Hypothalamus (tissue), 51 donors: Measurements from ENCODE around the gene DGKH.
"Not testable (repeated sequence)": the region's sequence is repeated elsewhere in the genome, so short reads cannot be mapped to it uniquely, and the experiment has no call there.

Experiments used
- DNase-seq, 51 donors: peaks; one replicate each; lab custom pipeline; 2025; lab: John Stamatoyannopoulos, UW

Gene DGKH

DNA sequence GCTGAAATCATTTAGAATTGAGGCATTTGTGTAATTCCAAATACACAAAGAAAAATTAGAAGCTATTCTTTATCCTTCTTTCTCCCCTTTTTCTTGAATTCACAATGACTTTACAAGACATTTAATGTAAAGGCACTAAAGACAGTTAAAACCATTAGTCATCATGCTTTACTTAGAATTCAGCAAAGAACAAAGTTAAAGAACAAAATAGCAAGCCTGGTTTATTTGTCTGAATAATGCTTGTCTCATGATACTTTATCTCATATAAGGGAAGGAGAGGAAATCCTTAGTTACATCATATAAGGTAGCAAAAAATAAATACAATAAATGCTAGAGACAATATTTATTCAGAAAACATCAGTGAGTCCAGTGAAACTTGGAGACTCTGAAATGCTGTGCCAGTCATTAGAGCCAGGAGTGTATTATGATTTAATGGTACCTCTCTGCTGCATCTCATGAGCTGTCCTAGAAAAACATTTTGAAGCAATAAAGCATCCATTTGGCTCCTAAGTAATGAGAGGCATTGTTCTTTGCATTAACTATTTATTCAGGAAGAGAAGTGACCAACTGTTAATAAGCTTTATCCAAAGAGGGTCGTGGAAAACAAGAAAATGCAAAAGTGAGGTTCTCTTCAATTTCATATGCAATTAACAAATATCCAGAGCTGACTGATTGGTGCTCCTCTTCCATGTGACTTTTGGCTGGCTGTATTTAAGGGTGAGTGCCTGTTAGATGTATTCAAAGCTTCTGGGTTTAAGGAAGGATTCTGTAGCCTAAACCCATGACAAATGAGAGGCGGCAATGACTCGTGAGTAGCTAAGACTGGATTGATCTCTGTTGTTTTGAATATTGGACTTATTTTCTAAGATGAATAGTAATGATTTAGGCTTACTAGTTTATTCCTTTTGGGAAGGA lies 105.0 kb downstream of the DGKH start:
- no peak for DNase-seq

DNA sequence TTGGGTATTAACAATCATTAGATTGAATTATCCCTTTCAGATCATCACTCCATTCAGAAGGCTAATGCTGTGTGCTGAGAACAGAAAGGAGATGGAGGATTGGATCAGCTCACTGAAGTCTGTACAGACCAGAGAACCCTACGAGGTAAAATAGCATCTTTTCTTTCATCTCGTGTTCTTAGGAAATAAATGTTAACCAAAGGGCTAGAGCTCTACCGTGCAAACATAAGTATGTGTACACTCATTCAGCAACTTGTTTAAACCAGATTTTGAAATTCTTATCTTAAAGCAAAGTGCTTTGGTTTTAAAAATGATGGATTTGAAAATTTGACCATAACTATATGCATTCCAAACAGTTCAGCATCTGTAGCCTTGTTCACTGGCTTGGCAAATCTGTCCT lies 106.8 kb downstream of the DGKH start:
- DNase-seq = no peak

DNA sequence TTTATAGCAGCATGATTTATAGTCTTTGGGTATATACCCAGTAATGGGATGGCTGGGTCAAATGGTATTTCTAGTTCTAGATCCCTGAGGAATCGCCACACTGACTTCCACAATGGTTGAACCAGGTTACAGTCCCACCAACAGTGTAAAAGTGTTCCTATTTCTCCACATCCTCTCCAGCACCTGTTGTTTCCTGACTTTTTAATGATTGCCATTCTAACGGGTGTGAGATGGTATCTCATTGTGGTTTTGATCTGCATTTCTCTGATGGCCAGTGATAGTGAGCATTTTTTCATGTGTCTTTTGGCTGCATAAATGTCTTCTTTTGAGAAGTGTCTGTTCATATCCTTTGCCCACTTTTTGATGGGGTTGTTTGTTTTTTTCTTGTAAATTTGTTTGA lies 114.9 kb downstream of the DGKH start:
- DNase-seq = not testable (repeated sequence)

DNA sequence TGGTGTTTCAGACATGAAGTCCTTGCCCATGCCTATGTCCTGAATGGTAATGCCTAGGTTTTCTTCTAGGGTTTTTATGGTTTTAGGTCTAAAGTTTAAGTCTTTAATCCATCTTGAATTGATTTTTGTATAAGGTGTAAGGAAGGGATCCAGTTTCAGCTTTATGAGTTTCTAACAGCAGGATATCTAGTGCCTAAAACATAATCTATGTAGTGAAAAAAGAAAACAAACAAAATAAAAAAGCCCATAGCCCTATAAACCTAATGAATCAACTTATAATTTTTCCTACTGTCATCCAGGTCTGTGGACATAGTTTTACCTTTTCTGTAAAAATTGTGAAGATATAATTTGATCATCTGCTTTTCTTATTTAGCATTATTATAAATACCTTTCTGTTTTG lies 115.5 kb downstream of the DGKH start:
- not testable (repeated sequence) for DNase-seq

DNA sequence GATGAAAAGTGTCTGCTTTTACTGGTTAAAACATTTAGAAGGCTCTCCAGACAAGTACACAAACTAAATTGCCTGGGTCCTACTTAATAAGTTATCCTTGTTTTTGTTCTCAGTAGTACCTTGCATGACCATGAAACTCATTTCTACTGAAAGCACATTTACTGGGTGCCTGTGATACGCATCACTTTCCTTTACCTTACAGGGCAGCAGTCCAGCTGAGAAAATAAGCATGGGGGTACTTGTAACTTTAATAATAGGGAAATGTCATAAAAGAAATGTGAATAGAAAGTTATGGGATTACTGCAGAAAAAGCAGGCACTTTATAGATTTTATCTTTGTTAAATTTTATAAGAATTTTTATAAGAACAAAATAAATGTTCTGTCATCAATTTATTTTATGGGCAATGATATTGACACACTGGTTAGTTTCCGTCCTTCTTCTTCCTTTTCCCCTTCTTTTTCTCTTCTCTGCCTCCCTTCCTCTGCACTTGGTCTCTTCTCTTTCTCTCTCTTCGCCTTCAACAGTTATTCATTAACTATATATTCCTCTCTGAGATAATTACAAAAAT lies 116.2 kb downstream of the DGKH start:
- DNase-seq = no peak

DNA sequence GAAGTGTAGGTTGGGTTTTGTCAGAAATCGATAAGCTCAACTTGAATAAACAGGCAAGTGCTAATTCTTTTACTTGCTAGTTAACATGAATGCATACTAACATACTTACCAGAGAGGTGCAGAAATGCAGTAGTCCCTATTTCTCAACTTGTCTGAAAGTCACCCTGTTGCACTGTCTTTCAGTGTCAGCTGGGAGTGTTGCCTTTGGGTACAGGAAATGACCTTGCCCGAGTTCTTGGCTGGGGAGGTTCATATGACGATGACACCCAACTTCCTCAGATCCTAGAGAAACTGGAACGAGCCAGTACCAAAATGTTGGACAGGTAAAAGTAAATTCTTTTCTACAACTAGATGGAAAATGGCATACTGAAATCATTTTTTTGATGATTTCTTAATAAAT lies 120.0 kb downstream of the DGKH start:
- DNase-seq = no peak

DNA sequence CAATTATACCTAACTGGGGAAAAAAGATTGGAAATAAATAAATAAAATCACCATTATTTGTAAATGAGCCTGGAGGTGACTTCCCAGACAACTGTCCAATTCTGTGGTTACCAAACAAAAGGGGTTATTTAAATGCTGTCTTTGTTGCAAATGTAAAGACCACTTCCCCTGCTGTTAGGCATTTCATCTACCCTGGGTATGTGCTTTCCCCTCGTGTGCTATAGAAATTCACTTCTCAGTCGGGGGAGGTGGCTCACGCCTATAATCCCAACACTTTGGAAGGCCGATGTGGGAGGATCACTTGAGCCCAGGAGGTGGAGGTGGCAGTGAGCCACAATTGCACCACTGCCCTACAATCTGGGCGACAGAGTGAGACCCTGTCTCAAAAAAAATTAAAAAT lies 121.6 kb downstream of the DGKH start:
- no peak for DNase-seq

DNA sequence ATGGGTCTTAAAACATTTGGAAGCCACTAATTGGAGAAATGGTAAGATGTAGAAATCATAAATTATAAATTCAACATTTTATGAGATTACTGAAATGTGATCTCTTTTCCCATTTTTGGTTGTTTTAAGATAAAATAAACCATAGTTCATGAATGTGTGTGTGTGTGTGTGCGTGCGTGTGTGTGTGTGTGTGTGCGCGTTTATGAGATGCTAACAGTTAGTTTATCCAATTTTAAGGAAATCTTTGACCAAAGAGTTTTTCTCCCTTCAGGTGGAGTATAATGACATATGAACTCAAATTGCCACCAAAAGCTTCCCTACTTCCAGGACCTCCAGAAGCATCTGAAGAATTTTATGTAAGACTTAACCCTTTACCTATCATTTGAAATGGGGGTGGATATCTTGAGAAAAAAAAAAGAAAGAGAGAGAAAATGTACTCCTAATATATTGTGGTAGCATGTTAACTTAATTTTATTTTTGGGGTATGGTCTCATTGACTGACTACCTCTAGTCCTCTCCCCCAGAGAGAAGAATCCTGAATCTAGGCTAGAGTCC lies 125.4 kb downstream of the DGKH start:
- DNase-seq = no peak

DNA sequence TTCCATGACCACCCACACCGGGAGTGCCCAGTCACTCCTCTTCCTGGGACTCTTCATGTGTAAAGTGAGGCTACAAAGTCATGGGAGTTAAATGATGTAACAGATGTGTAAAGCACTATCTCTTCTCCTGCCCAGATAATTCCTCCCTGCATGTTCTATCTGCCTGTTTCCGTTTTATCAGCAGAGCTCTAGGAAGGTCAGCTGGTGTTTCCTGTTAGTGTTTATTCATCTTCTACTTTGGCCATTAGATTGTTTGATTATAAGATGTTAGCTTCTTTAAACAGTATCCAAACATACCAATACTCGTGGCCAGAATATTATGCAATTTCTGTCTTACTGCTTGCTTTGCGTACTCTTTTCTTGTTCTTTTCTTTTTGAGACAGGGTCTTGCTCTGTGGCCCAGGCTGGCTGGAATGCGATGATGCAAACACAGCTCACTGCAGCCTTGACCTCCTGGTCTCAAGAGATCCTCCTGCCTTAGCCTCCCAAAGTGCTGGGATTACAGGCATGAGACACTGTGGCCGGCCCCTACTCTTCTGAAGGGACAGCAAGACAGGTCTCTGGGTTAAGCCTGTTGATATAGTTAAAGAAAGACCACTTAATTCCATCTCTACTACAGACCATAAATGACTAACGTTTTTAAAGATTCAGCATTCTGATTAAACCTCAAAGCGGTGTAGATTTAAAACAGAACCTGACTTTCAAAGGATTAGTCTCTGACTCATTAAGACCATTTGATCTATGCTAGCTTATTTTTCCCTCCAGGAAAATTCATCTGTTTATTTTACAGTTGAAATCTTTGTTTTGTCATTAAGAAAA lies 126.1 kb downstream of the DGKH start:
- DNase-seq = no peak

DNA sequence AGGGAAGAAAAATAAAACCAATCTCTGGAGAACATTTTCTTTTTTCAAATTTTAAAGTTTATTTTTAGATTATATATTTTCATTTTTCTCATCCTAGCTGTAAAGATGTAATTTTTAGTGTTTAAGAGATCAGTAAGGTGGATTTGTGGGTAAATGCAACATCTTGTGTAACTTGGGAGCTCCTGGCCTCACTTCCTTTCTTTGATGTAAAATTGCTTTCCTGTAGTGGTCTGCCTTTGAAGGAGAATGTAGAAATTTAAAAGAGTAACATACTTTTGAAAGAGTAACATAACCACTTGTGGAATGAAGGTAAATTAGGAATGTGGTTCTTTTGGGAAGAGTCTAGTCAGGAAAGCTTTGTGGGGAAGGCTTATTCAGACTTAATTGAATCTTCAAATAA lies 127.8 kb downstream of the DGKH start:
- DNase-seq = no peak

DNA sequence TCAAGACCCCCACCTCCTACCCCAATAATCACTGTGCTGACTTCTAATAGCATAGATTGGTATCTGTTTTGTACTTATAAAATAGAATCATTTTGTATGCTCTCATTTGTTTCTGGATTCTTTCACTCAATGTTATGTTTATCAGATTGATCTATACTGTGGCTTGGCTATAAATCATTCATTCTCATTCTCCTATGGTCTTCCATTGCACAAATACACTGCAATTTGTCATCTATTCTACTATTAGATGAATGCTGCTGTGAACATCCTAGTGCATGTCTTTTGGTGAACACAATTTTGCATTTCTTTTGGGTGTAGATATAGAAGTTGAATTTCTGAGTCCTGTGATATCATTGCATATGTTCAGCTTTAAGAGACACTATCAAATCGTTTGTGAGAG lies 128.7 kb downstream of the DGKH start:
- no peak for DNase-seq

DNA sequence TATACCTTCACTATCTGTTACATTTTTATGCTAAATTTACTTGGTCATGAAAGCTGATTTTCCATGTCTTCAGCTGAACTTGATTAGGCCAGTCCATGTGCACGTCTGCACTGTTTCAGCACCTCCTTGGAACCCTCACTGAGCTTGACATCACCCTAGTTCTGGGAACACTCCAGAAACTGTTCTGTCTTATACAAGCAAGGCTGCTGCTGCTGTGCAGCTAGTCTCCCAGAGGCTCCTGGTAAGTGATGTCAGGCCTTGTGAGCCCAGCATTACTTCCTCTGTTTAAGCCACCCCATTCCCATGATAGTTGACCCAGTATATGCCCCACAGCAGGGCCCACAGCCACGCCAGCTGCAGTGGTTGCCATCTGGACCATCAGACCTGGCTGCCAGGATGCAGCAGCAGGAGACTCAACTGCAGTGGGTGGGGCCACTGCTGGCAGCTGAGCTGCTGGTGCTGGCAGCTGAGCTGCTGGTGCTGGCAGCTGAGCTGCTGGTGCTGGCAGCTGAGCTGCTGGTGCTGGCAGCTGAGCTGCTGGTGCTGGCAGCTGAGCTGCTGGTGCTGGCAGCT lies 133.0 kb downstream of the DGKH start:
- no peak for DNase-seq

DNA sequence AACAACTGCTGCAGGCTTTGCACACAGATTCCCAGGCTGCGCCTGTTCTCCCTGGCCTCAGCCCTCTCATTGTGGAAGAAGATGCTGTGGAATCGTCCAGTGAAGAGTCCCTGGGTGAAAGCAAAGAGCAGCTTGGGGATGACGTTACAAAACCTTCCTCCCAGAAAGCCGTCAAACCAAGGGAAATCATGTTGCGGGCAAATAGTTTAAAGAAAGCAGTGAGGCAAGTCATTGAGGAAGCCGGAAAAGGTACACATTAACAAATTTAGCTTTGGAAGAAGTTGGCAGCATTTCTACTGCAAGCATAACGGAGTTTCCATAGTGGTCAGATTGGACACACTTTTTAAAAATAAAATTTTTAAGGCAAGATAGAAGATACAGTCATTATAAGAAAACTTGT lies 140.6 kb downstream of the DGKH start:
- DNase-seq = no peak

DNA sequence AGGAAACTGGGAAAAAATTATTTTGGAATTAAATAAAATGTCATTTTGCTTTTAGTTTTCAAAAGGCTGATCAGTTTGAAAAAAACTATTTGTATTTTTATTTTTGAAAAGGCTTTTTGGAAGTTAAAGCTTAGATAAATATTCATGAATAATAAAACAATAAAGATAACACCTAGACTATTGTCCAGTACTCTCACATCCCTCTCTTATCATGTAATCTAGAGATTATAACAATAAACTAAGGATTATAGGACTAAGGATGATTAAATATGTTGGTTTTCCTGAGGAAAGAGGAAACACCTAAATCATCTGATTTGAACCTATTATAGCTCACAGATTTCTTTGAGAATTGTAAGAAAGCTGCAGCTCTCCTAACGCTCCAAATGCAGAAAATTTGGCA lies 142.1 kb downstream of the DGKH start:
- no peak for DNase-seq

DNA sequence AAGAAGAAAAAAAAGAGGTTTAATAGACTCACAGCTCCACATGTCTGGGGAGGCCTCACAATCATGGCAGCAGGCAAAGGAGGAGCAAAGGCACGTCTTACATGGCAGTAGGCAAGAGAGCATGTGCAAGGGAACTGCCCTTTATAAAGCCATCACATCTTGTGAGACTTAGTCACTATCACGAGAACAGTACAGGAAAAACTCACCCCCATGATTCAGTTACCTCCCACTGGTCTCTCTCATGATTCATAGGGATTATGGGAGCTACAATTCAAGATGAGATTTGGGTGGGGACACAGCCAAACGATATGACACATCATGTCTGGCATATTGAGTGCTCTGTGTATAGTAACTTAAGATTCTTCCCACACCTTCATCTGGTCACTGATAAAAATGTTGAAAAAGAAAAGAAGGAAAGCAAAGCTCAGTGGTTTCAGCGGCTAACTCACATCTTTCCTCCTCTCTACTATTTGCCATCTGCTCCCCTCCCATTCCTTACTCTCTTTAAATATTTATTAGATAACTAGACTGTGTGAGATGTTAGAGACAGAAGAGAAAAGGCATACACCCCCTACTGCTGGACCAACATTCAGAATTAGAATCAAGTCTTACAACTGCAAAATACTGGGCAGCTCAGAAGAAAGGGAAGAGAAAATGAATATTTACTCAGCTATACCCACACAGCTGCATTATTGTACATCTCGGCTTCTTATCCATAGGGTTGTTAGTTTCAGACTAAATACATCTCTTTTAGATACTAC lies 163.4 kb downstream of the DGKH start:
- peak in 1 of 51 donors; percentile 1 for DNase-seq

DNA sequence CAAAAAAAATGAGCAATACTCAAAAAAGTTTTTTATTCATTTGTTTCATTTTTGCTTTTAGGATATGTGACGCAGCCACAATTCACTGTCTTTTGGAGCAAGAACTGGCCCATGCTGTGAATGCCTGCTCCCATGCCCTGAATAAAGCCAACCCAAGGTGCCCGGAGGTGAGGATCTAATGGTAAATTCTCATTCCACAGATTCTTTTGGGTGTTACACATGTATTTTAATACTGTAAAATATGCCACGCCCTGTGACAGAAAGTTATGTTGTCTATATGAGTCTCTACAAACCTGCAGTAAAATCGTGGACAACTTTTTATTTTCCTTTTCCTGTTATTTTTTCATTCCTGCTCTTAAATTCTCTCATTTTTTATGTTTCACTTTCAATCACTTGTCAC lies 166.0 kb downstream of the DGKH start:
- no peak for DNase-seq

DNA sequence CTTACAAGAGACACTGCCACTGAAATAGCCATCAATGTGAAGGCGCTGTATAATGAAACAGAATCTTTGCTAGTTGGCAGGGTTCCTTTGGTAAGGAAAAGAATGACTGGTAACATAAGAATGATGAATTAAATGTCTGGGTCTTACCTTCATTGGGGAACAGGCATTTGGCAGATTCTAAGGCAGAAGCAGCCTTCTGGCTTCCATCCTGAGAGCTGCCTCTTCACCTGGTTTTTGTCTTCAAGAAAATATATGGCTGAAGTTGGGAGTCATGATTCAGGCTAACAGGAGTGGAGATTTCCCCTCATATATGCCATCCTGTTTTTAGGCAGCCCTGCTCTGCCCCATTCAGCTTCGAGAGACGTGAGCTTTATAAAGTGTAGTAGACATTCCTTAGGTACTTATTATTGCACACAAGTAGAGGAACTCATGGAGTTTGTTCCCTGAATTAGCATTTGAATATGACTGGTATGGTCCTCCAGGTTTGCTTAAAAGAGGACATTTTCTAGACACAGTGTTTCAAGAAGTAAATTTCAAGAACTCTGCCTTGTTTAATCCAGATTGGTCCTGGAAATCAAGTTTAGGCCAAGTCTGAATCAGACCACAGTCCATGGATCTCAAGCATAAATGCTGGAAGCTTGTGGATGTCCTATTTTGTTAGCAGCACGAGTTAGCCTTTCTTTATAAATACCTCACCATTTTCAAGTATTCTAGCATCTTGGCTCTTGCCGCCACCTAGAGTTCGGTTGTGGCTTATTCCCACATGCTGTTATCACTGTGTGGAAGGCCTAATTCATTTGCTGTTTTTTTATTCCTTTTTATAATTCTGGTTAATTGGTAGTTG lies 167.4 kb downstream of the DGKH start:
- DNase-seq = peak in 8 of 51 donors; percentile 1 to 7 (median 2)

DNA sequence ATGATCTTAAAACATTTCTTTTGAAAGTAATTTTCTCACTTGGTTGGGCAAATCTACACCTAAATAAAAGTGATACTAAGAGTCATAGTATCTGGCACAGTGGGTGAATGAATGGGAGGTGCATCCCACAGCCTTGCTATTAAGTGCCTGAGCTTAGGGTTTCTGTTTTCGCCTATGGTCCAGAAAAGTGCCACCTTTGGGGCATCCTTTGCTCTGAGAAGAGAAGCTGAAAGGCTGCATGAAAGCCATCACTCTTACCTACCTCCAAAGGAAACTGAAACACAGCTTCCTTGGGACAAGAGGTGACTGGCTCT lies 167.9 kb downstream of the DGKH start:
- DNase-seq = no peak

DNA sequence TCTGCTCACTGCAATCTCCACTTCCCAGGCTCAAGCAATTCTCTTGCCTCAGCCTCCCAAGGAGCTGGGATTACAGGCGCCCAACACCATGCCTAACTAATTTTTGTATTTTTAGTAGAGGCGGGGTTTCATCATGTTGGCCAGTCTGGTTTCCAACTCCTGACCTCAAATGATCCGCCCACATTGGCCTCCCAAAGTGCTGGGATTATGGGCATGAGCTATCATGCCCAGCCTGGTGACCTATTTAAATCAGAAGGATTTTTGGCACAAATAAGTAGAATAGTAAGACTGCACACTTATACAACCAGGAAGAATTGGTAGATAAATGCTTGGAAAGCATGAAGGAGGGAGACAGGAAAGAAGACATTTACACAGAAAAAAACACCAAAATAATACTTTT lies 170.1 kb downstream of the DGKH start:
- DNase-seq = no peak
